T-helper 1 cell treated with Interleukin-12 subunit alpha and Interleukin-12 subunit beta and Interleukin-4 antibody, amounts not matched to agents 30 ng/mL and 1 ng/mL, for 36 hours (primary cell): Measurements from ENCODE around the gene SEMA6D. TPM values are rescaled to one million over a fixed set of nuclear protein-coding genes. Genes with fewer than 3 reads are reported as not detected.

Source experiments
- intact Hi-C: fragments of 100-400 bp; cut with micrococcal nuclease; formaldehyde crosslinking; loops from one replicate; pipeline ENCODE4 v1.15.1; 2024
- total RNA-seq: library from RNA; stranded (reverse); gene quantifications from 2 replicates; pipeline ENCODE4 v1.2.3, GENCODE V29; 2022

SEMA6D gene, protein sequence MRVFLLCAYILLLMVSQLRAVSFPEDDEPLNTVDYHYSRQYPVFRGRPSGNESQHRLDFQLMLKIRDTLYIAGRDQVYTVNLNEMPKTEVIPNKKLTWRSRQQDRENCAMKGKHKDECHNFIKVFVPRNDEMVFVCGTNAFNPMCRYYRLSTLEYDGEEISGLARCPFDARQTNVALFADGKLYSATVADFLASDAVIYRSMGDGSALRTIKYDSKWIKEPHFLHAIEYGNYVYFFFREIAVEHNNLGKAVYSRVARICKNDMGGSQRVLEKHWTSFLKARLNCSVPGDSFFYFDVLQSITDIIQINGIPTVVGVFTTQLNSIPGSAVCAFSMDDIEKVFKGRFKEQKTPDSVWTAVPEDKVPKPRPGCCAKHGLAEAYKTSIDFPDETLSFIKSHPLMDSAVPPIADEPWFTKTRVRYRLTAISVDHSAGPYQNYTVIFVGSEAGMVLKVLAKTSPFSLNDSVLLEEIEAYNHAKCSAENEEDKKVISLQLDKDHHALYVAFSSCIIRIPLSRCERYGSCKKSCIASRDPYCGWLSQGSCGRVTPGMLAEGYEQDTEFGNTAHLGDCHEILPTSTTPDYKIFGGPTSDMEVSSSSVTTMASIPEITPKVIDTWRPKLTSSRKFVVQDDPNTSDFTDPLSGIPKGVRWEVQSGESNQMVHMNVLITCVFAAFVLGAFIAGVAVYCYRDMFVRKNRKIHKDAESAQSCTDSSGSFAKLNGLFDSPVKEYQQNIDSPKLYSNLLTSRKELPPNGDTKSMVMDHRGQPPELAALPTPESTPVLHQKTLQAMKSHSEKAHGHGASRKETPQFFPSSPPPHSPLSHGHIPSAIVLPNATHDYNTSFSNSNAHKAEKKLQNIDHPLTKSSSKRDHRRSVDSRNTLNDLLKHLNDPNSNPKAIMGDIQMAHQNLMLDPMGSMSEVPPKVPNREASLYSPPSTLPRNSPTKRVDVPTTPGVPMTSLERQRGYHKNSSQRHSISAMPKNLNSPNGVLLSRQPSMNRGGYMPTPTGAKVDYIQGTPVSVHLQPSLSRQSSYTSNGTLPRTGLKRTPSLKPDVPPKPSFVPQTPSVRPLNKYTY
- 0.32 TPM in 1 of 2 replicates, not detected in the other for total RNA-seq

DNA sequence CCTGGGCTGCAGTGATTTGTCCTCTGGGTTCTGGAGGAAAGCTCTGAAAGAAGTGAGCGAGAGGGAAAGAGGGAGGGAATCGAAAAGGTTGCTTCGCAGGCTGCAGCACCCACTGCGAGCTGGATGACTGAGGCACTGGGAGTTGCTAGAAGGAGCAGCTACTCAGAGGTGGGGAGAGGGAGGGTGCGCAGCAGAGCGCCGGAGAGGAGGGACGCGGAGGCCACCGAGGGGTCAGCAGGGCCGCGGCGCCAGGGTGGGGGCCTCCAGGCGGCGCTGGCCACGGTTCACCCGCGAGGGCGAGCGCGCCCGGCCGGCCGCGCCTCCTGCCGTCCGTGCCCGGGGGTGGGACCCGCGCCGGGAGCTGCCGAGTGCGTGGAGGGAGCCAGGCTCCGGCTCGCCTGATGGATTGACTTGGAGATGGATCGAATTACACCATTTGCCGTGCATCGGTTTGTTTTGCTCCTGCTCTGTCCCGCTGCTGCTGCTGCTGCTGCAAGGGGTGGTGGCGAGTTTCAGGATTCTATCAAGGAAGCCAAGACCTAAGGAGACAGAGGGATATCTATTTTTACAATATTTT, at the start of gene SEMA6D:
SEMA6D (plus strand) TSS at position 470 of the 577 bp plus-strand sequence. CDS start 42,294 bp downstream, outside the sequence.
- intact Hi-C loops, result no loop called here

DNA sequence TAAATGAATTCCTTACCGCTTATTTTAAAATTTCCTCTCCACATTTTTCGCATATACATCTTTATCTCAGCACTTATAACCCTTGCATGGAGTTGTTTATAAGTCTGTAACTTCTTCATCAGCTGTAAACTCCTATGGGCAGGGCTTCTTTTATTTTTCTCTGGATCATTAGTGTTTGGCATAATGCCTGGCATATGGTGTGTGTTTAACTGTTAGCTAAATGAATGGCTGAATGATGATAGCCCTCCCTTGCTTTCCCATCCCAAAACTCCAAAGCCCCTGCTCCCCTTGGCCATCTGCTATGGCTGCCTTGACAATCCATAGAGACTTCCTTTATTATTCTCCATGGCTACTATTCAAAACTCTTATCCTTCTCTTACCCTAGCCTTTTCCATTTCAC, 48.1 kb upstream of the SEMA6D start:
- intact Hi-C loops, result no loop called here

DNA sequence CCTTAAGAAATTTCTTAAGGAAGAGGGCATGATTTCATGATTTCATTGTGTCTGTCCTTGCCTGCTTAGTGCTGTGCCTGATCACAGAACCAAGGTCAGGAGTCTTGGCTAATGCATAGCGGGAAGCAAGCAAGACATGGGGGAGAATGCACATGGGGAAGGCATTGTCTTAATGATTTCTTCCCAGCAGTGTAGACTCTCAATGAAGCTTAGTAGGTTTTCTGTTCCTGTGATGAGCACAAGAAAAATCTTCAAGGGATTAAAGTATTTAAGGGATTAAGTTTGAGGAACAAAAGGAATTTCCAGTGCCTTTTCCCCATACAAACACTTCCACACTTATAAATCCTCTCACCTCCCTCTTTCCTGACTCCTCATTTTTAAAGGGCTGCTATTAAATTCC, 46.9 kb upstream of the SEMA6D start:
- intact Hi-C loops, result no loop called here

DNA sequence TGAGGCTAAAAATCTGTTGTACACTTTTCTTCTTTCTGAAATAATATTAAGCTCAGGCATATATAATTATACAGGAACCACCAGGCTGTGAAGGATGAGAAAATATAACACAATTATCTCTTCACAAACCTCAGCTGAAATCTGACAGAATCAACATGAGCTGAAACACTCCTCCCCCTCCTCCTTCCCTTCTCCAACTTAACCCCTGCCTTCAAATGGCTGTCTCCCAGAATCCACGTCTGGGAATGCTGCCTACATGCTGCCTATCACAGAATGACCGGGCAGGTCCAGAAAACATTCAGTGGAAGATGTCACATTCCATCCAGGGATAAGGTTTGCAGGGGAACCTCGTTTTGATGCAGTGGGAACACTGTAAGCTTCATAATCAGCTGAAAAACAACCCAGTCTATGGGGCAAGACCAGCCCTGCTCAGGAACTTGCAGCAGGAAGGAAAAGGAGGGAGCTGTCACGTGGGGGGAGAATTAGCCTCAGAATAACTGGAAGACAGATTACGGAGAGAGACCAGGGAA, 44.0 kb upstream of the SEMA6D start:
- intact Hi-C loops, result no loop called here

DNA sequence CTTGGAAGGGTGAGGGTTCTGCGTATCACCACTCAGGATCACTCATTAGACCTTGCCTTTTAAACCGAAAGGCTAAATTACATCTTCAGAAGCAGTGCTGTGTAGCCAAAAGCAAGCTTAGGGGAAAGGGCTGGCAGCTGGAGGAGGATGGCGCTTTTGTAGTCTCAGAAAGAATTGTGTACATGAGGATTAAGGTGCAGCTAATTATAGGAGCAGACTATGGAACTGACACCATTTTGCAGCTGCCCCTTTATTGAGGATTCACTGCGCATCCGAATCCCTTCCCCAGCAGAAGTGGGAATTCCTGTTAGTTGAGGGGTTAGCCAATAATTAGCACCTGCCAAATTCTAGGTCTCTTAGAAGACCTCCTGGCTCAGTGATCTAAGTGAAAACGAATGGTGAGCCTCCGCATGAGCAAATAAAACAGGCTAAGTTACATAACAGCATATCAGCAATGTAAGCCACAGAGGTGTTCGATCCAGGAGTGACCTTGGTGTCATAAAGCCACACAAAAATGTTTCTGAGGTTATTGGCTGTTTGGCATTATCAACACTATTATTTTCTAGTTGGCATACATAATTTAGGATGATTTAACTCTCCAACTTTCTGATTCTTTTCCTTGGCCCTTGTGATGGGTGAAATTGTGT, 42.6 kb upstream of the SEMA6D start:
- intact Hi-C loops, result no loop called here

DNA sequence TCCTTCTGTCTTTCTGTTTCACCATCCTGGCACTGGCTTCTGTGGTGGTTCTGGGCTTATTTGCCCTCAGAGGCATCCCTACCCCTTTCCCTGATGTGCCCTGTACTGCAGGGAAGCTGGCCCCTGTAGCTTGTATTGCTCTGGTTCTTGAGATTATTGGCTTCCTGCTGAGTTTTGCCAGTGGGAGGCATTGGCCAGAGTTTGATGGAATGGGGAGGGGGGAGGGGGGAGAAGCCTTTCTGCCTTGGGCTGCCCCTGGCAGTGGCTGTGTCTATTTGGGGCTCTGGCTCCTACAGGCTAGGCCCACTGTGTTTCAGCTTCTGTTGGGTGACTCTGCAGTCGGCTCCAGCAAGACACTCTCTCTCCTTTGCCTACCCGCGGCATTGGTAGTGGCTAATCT, 41.6 kb upstream of the SEMA6D start:
- intact Hi-C loops, result no loop called here

DNA sequence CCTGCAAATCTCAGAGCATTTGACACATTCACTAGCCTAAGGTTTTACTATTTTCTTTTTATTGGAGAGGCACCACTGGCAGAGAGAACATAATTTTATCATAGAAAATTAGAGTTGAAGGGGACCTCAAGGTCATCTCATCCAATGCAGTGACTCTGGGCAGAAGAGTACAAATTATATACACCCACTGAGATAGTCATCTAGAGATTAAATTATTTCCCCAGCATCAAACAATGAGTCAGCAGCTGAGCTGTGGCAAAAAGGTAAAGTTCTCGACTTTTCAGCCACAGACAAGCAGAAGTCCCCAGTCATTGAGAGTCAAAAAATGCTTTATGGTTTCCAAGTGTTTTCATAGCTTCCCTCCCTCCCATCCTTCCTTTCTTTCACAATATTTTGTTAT, 39.3 kb upstream of the SEMA6D start:
- intact Hi-C loops, result no loop called here

DNA sequence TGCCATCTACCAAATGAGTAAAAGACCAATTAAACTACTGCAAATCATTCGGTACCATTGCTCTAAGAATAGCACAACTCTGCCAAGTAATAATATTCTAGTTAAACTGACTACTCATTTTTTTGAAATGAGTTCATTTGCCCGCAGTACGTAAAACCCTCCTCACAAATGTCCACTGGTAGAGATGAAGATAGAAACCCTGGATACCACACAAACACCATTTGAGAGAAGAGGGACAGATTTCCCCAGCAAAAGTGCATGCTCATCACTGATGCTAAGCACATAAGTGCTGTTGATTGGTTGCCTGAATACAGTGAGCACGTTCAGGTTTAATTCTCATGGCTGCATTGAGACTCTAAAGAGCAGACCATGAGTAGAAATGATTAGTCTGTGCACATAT, 34.6 kb upstream of the SEMA6D start:
- intact Hi-C loops, result no loop called here

DNA sequence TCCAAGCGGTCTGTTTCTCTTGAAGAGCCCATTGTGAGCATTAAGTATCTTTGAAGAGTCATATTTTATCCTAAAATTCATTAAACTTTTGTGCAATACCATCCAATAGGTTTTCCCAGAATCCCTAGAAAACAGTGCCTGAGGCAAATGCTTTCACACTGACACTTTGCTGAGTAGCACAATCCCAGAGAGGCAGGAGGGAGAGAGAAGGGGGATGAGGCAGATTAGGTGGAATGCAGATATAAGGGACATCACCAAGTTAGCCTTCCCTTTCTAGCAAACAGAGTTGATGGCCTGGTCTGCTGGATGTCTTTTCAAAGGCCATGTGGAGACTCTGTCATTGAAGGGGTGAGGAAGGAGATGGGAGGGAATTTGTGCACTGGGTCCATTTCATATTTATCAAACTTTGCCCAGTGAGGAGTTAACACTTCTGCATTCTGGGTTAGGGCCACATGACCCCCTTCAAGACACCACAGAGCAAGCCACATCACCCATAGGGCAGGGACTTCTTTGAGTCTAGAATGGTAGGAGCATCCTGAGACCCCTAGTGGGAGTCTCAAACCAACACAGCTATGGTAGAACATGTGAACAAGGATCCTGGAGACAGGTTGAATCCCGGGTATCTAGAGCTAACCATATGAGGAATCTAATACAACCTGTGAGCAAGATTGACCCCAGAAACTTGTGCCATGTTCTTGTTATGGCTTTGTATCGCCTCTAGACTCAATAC, 32.0 kb upstream of the SEMA6D start:
- intact Hi-C loops, result no loop called here

DNA sequence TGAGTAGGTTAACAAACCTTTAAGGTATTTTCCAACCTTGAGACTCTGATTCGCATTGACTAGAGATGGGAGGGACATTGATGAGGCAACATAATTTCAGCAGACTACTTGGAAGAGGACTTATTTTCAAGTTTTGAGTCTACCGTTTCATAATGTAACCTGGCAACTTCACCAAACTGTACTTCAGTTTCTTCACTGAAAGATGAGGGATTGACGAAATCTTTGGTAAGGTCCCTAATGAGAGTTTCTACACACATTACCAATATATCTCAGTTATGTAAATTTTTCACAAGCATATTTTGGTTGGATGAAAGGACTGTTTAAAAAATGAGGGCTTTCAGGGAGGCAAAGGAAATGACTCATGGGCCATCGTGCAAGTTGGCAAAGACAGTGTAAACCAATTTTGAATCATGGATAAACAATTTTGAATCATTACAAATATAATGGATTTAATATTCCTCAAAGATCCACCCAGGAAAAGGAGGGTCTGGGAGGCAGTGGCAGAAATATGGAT, 28.7 kb upstream of the SEMA6D start:
- intact Hi-C loops, result no loop called here

DNA sequence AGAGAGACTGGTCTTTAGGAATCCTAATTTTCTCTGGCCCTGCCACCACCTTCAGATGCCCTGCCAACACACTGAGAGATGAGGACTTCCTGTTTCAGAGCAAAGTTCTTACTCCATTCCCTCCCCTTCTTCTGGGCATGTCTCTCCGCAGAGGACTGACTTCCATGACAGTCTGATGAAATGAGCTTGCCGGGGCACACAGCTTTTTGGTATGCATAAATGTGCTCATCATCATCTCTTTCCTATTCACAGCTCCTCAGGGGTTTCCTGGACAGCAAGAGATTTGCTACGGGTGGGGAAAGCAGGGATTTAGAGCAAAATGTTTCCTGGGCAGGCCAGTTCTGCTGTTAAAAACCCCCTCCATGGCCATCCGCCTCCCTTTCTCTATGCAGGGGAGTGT, 27.6 kb upstream of the SEMA6D start:
- intact Hi-C loops, result no loop called here

DNA sequence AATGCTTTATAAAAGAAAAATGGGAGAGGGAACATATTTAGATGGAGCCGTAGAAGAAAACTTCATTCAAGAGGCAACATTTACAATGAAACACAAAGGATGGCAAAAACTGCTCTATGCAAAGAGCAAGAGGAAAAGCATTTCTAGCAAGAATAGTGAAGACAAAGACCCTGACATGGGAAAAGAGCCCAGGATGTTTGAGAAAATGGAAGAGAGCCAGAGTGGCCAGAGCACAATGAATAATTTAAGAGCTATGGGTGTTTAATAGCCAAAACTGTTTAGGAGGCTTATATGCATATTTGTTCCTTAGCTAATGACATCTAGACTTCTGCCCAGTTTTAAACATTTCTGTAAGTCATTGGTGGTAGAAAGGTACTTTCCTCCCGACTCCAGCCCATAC, 25.4 kb upstream of the SEMA6D start:
- intact Hi-C loops, result no loop called here

DNA sequence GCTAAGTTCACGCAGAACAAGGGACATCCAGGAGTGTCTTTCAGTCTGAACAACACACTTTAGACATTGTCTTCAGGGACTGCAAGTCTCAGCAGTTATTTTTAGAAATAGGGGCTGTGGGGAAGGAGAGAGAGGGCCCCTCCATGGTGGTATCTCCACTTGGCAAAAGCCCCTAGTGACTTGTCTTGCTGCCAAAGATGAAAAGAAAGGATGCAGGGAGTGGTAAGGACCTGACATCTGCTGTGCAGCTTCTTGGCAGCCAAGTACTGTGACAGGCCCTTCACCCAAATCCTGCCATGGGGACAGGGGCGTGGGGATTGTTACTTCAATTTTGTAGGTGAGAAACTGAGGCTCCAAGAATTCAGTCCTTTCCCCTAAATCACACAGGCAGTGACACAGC, 21.0 kb upstream of the SEMA6D start:
- intact Hi-C loops, result no loop called here

DNA sequence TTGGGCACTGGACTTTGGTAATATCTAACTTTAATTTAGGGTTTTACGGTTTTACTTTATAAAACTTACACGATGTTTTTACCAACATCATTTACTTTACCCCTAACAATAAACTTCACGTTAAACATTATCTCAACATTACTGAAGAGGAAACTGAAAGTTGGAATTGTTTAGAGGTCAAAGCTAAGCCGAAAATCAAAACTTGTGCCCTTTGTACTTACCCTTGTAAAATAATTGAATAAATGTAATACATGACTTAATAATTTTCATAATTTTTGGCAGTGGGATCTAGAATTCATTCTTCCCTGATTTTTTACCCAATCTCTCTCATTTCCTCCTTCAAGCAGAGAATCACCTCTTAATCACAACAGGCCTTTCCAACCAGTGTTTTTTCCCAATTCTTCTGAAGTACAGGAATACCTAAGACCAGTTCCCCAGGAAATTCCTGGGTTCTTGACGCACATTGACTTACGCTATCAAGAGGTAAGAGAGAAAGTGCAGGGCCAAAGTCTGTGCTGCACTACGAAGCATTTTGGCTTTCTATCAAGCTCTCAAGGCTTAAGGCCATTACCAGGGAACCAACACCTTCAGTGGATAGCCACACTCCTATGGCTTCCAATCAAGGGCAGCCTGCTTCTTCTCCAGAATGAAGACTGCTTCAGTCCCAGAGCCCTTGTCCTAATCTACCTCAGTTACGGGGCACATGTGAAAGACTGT, 11.9 kb upstream of the SEMA6D start:
- intact Hi-C loops, result no loop called here

DNA sequence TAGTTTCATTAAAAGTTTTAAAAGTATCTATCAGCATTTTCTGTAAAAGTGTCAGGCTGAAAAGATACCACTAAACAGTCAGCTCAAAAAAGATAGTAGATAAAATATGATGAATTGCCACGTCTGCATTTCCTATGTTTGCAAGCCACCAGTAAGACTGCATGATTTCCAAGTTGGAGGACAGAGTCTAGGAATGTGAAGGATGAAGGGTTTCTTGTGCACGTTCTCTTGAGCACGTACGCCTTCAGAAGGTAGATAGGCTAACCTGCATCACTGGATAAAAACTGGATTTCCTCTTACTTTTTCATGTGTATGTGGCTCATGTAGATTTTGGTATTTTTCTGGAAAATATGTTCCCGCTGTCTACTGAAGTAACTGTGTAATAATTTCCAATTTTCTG, 9.9 kb upstream of the SEMA6D start:
- intact Hi-C loops, result no loop called here

DNA sequence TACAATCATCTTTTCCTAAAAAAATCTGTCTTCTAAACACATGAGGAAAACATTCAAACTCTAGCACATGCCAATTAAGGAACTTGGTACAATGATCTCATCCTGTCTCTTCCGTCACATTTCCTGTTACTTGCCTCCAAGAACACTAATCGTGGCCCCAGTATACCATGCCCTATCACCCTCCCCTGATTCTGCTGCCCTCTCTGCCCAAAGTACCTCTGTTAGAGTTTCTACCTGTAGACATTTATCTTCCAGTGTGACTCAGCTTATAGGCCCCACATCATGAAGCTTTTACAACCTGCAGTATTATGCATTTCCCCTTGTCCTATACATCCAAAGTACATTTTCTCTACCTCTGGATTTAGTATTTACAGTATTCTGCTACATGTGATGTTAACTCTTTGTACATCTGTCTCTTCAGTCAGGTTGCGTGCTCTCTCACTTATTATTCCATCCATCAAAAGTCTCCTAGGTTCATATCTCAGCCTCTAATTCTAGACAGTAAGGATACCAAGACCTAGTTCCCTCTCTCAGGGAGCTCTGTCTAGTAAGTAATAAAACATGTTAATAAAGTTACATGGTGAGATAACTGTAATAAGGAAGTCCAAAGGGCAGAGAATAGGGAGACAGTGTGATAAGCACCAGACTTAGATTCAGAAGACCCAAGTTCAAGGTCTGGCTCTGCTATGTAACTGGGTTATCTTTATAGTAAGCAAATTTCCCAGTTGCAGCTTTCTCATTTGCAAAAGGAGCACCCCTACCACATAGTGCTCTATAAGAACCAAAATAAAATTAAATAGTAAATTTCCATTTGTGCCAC, 8.9 kb upstream of the SEMA6D start:
- intact Hi-C loops, result no loop called here

DNA sequence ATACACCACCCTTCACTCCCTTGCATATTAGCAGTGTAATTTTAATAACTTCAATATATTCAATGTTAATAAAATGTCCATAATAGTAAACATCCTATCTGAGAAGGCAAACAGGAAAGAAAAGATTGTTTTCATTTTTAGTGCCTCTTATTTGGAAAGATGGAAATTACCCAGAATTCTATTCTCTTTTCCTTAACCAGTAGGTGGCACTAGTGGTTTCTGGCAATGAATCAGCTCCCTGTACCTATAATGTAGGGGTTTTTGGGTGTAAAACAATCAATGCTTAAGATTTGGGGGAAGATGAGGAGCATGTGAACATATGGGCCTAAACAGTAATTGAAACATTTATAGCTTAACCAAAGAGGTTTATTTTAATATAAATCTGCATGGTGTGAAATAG, 5.7 kb upstream of the SEMA6D start:
- intact Hi-C loops, result loop anchor here (1.0 to 5.0 kb wide), 2 partner anchors 277 to 641 kb away; no protein-coding TSS in a partner anchor

DNA sequence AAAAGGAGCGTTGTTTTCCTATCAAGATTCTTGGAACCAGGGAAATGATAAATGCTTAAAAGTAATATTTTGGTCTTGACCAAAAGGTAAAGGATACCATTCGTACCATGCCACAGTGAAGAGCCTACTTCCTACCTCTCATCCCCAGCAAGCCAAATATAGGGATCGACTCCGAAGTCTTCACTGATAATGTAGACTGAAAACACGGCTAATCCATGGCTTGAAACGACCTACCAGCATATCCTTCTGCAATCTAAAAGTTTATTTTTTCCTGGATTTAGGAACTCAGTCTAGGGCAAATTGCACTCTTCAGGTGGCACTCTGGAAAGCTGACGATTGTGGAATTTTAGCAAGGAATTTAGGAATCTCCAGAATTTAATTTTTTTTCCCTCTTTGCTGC, 1.9 kb upstream of the SEMA6D start:
- intact Hi-C loops, result no loop called here
